NCI-H146 treated with DMSO at 0.1 percent for 48 hours (cell line): ENCODE measurements around the gene RAPGEF3.

Source experiments
- DNase-seq: peaks from one replicate; lab custom pipeline; 2025; ENCODE audit not compliant: unreplicated experiment; lab: John Stamatoyannopoulos, UW

Gene RAPGEF3

GRCh38 chr12:47758834-47759690 is at the start of gene RAPGEF3:
Gene RAPGEF3, minus strand, starts transcription at chr12:47758880. Its CDS starts 324 bp downstream, at chr12:47758556.
- DNase-seq = peak; percentile 50

GRCh38 chr12:47808050-47808449 is 49.4 kb upstream of the RAPGEF3 start:
- peak; percentile 17 for DNase-seq

- no peak for DNase-seq
Observed at GRCh38 chr12:47807338-47807737, 48.7 kb upstream of the RAPGEF3 start.

- DNase-seq = no peak
Observed at GRCh38 chr12:47805417-47805816, 46.7 kb upstream of the RAPGEF3 start.

- no peak for DNase-seq
Observed at GRCh38 chr12:47804171-47804570, 45.5 kb upstream of the RAPGEF3 start.

GRCh38 chr12:47803191-47803875 is 44.7 kb upstream of the RAPGEF3 start:
- no peak for DNase-seq

- DNase-seq = no peak
Observed at GRCh38 chr12:47802312-47802711, 43.6 kb upstream of the RAPGEF3 start.

- DNase-seq = no peak
Observed at GRCh38 chr12:47801904-47802246, 43.2 kb upstream of the RAPGEF3 start.

- no peak for DNase-seq
Observed at GRCh38 chr12:47801170-47801903, 42.7 kb upstream of the RAPGEF3 start.

GRCh38 chr12:47800582-47800981 is 41.9 kb upstream of the RAPGEF3 start:
- no peak for DNase-seq

- DNase-seq = peak; percentile 27
Observed at GRCh38 chr12:47799357-47799955, 40.8 kb upstream of the RAPGEF3 start.

GRCh38 chr12:47798382-47798948 is 39.8 kb upstream of the RAPGEF3 start:
- no peak for DNase-seq

- no peak for DNase-seq
Observed at GRCh38 chr12:47797441-47797840, 38.8 kb upstream of the RAPGEF3 start.

GRCh38 chr12:47795814-47796411 is 37.2 kb upstream of the RAPGEF3 start:
- no peak for DNase-seq

GRCh38 chr12:47795121-47795813 is 36.6 kb upstream of the RAPGEF3 start:
- DNase-seq = no peak

GRCh38 chr12:47794679-47795078 is 36.0 kb upstream of the RAPGEF3 start:
- no peak for DNase-seq

- DNase-seq = no peak
Observed at GRCh38 chr12:47793015-47793681, 34.5 kb upstream of the RAPGEF3 start.

GRCh38 chr12:47791874-47792273 is 33.2 kb upstream of the RAPGEF3 start:
- no peak for DNase-seq

GRCh38 chr12:47791351-47791746 is 32.7 kb upstream of the RAPGEF3 start:
- no peak for DNase-seq
